Body of pancreas (tissue), 4 donors: ENCODE results near the gene CAMK1G. TPM values are rescaled to one million over a fixed set of nuclear protein-coding genes. Genes with fewer than 3 reads are reported as not detected.

Source experiments
- ATAC-seq: fragments of 150-250 bp; one replicate; pipeline ENCODE4 v1.9.1; 2016
- DNase-seq, 4 donors: peaks; one replicate each; pipeline ENCODE4 v3.0.0-alpha.2; 2019
- H3K27ac ChIP-seq, 4 donors: fragments of 200-600 bp; sonication (generic); 1 replicate in 3 of 4; 2 replicates in 1 of 4; pipeline versions ENCODE4 v1.5.1 to v1.6.1; 2016 to 2019; ENCODE audit warnings: mild to moderate bottlenecking in 1 of 4, mixed read lengths in 1 of 4, moderate library complexity in 1 of 4
- H3K27me3 ChIP-seq, 2 donors: fragments of 200-600 bp; sonication (generic); one replicate each; pipeline ENCODE4 v1.6.0; 2016; ENCODE audit warnings: mild to moderate bottlenecking in 1 of 2
- H3K36me3 ChIP-seq, 2 donors: fragments of 200-600 bp; sonication (generic); replicated peaks in 1 of 2; 2 replicates each; pipeline ENCODE4 v1.5.1; 2016; ENCODE audit warnings: low read depth in 2 of 2; ENCODE audit not compliant: insufficient read depth in 1 of 2
- H3K4me1 ChIP-seq: fragments of 200-600 bp; sonication (generic); one replicate; pipeline ENCODE4 v1.6.0; 2016
- H3K4me3 ChIP-seq, 2 donors: fragments of 200-600 bp; sonication (generic); 1 replicate in 1 of 2; 2 replicates in 1 of 2; pipeline ENCODE4 v1.5.1; 2016 to 2019
- H3K9me3 ChIP-seq, 3 donors: fragments of 200-600 bp; sonication (generic); 1 replicate in 2 of 3; 2 replicates in 1 of 3; pipeline ENCODE4 v1.5.1; 2016
- CTCF ChIP-seq, 7 experiments: fragments of 450-650 bp in 4 of 7; fragments of 200-600 bp in 3 of 7; sonication (generic) in 3 of 7; IDR thresholded peaks; one replicate each; pipeline ENCODE4 v1.5.1; 2016 to 2019; ENCODE audit warnings: antibody characterized with exemption in 7 of 7
- POLR2A ChIP-seq, 3 donors: fragments of 450-650 bp; IDR thresholded peaks; one replicate each; pipeline ENCODE4 v1.6.1; 2016; ENCODE audit warnings: antibody characterized with exemption in 3 of 3, mild to moderate bottlenecking in 2 of 3
- WGBS, 2 donors: methylation state at CpG; one replicate each; pipeline ENCODE4 v1.1.5; 2017; 5-methylcytosine and 5-hydroxymethylcytosine counted together
- intact Hi-C: fragments of 100-400 bp; cut with DNase I; formaldehyde crosslinking; loops from one replicate; pipeline ENCODE4 v1.15.1; 2023
- total RNA-seq, 2 donors: library from RNA; depleted of rRNA; stranded (reverse); fragments of >200 nt; gene quantifications; one replicate each; pipeline ENCODE4 v1.1.0, GENCODE V29; 2016

The CAMK1G gene
- total RNA-seq, 2 donors from 2014 or later, result 0.33 TPM; not detected in 1

GRCh38 chr1:209570743-209571142 lies 12.8 kb upstream of the CAMK1G start:
- TF ChIP-seq CTCF (IDR thresholded peaks at IDR 0.05) (no peak), POLR2A (IDR thresholded peaks at IDR 0.05) (no peak)
- H3K27me3 ChIP-seq, result no peaks in the 10 kb centered on the region
- no peak overlapping the region for H3K27ac ChIP-seq
- ATAC-seq (no peak), DNase-seq (no peak)
- no peaks in the 10 kb centered on the region for H3K9me3 ChIP-seq
- no peaks in the 10 kb centered on the region for H3K4me1 ChIP-seq
- H3K36me3 ChIP-seq, result no peaks in the 10 kb centered on the region
- intact Hi-C loops, result no loop called here
- H3K4me3 ChIP-seq, result no peak overlapping the region
- WGBS, 2 donors, result 46 to 50% methylated on average over 3 of the region's 3 CpGs

- DNase-seq, result peak; percentile 79 to 87 (median 82)
- Histone ChIP-seq H3K9me3 (no peaks in the 10 kb centered on the region), H3K27me3 (no peaks in the 10 kb centered on the region), H3K27ac (no peak overlapping the region), H3K4me1 (no peaks in the 10 kb centered on the region), H3K36me3 (no peaks in the 10 kb centered on the region), H3K4me3 (no peak overlapping the region)
- peak; percentile 98 for ATAC-seq
- 17 to 20% methylated on average over 12 of the region's 12 CpGs for WGBS, 2 donors
- intact Hi-C loops, result loop anchor here (5.0 kb wide), 1 partner anchor 116 kb away; no protein-coding TSS in a partner anchor
- TF ChIP-seq POLR2A (IDR thresholded peaks at IDR 0.05) (no peak), CTCF (IDR thresholded peaks at IDR 0.05) (peak; percentile 78 to 92 (median 89))
Measured at GRCh38 chr1:209576392-209577197, 6.9 kb upstream of the CAMK1G start.

- Histone ChIP-seq H3K4me3 (no peak overlapping the region), H3K4me1 (no peaks in the 10 kb centered on the region), H3K27me3 (no peaks in the 10 kb centered on the region), H3K27ac (no peak overlapping the region), H3K9me3 (no peaks in the 10 kb centered on the region), H3K36me3 (no peaks in the 10 kb centered on the region)
- DNase-seq, result no peak
- intact Hi-C loops, result loop anchor here (5.0 kb wide), 1 partner anchor 115 kb away; no protein-coding TSS in a partner anchor
- ATAC-seq, result no peak
- WGBS, 2 donors, result 68 to 71% methylated on average over 3 of the region's 3 CpGs
- TF ChIP-seq POLR2A (IDR thresholded peaks at IDR 0.05), result no peak
- TF ChIP-seq CTCF (IDR thresholded peaks at IDR 0.05), result no peak
Measured at GRCh38 chr1:209577346-209577745, 6.2 kb upstream of the CAMK1G start.

- DNase-seq (no peak), ATAC-seq (no peak)
- WGBS, 2 donors, result 80 to 83% methylated on average over 2 of the region's 2 CpGs
- intact Hi-C loops, result no loop called here
- peaks cover 4% of the 10 kb centered on the region for H3K4me1 ChIP-seq
- H3K27ac ChIP-seq, result no peak overlapping the region
- no peaks in the 10 kb centered on the region for H3K9me3 ChIP-seq
- no peaks in the 10 kb centered on the region for H3K36me3 ChIP-seq
- no peak for TF ChIP-seq POLR2A (IDR thresholded peaks at IDR 0.05)
- TF ChIP-seq CTCF (IDR thresholded peaks at IDR 0.05), result no peak
- peaks cover 0 to 3% of the 10 kb centered on the region in 2 donors for H3K27me3 ChIP-seq
- H3K4me3 ChIP-seq, result no peak overlapping the region
Measured at GRCh38 chr1:209580577-209580976, 2.9 kb upstream of the CAMK1G start.
